CD4-positive, alpha-beta T cell treated with Interleukin-10 for 1 hour (primary cell): Measurements from ENCODE around the gene OMA1.
"Not testable (repeated sequence)": the region's sequence is repeated elsewhere in the genome, so short reads cannot be mapped to it uniquely, and the experiment has no call there.

Experiments used
- DNase-seq: peaks from one replicate; pipeline ENCODE4 v3.0.0-alpha.2; 2020

Gene OMA1

DNA sequence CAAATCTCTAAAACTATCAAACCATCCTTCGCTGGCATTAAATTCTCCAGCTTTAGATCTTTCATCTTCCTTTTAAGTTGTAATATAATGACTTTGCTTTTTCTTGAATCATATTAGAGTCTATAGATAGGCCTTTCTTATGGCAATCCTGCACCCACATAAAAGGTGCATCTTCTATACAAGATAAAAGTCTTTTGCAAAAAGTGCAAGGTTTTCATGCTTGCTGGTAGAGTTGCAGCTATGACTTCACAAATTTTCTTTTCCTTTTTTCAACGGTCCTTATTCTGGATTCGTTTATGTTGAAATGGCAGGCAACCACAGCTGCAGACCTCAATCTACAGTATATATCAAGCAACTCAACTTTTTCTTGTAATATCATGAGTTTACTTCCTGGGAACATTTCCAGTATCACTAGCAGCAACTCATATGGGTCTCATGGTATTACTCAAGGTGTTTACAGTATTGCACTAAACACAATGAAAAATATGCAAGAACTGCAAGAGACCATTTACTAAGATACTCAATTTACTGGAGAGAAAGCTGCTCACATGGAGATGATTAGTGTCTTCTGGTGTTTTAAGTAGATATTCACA lies 22.1 kb downstream of the OMA1 start:
- no peak for DNase-seq

DNA sequence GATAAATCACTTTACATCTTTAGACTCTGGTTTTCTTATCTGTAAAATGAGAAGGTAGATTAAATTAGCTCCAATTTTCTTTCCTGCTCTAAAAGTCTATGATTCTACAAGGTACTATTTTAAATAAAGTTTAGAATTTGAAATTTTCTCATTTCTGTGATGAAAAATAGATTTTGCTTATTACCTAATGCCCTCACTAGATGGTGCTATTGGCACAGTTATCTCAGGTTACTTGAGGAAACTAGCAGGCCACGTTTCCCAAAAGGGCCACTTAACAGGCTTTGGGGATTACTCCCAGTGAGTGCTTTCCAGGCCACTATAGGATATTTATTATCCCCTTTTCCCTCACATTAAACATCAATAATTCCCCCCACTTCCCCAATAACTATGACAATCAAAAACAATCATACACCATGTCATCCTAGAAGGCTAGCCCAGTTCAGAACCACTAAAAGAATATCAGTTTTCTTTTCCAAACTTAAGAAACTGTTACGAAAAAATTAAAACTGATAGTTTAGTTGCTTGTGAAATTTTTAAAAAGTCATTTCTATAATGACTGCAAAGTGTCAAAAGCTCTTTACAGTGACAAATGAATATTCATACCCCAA lies 30.6 kb downstream of the OMA1 start:
- DNase-seq: peak; percentile 71

DNA sequence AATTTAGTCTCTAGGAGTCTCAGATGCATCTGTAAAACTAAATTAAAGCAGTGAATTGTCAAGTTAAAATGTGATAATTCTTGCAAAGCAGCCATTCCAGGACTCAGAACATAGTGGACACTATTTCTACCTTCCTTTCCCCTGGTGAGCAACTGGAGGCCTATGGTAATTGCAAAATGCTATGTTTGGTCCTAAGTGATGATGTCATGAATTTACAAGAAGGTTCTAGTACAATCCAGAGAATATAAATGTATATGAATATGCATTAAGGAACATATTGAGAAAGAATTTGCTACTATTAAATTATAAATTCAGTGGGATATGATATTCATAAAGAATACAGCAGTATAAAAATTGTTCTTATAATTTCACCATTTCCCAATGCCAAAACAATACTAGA lies 32.6 kb downstream of the OMA1 start:
- no peak for DNase-seq

DNA sequence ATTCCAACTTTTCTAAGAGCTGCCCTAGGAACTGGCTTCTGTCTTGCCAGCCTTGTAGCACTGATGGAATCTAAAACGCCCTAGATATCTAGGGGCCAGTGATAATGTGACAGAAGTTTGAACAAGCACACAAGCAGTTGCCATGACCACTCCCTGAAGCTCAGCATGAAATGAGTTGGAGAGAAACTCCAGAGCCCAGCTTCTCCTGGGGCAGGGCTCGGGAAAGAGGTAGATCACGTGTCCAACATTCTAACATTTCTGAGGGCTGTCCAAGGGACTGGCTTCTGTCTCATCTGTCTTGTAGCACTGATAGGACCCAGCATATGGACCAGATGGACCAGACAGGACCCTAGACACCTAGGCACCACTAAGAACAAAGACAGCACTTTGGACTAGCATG lies 37.9 kb downstream of the OMA1 start:
- no peak for DNase-seq

DNA sequence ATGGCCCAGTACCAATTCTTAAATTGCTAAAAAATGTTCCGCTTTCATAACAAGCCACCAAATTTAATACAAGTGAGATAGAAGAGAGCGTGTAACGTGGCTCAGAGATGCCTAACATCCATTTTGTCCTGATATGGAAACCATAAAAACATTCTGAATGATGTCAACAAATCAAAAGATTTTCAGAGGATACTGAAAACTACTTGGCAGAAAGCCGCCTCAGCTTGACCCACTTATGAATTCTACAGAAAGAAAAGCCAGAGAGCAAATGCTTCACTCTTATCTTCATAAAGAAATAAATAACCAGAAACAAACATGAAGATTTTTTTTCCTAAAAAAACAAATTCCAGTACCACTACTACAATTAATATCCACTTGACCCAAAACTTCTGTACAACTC lies 41.2 kb downstream of the OMA1 start:
- DNase-seq: no peak

DNA sequence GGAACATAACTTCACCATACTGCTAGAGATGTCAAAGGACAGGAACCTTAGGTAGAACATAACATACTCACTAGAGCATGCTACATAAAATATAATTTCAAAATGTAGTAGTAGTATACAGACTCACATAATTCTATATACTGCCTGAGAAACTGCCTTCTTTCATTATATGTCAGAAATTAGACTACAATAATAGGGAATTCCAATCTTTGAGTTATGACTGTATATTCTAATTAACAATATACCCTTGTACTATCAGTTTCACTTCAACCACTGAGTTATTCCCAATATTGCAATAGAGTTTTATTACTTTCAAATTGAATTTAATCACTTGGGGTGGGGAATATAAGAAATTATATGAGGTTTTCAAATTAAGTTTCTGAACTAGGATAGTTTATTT lies 44.0 kb downstream of the OMA1 start:
- no peak for DNase-seq

DNA sequence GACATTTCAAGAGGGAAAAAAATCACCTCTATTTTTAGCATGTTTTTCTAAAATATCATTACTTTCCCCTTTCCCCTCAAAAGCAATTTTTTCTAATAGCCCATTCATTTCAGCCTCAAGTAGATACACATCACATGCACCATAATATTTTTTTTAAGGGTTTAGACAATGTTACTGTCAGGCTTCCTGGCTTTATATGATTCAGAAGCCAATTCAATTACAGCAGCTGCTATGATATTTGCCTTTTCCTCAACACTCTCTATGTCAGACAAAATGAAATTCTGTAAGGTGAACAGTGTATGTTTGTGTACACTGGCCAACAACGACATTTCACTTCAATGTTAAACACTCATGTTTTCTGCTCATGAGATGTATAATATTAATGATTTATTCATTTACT lies 46.5 kb downstream of the OMA1 start:
- no peak for DNase-seq

DNA sequence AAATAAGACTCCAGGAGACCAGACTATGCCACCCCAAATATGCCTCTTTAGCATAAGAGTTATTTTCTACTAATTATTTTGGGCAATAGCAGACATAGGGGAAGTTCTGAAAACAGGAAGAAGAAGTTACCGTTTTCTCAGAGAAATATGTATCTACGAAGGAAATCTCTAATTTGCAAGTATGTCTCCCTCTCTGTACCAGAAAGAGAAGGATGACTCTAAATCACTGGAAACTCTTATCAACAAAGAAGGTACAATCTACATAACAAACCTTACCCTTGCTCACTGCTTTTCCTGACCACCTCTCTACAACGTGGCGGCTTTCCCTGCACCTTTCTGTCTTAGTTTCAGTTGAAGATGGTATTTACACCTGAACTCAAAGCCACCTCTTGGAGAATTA lies 49.0 kb downstream of the OMA1 start:
- no peak for DNase-seq

DNA sequence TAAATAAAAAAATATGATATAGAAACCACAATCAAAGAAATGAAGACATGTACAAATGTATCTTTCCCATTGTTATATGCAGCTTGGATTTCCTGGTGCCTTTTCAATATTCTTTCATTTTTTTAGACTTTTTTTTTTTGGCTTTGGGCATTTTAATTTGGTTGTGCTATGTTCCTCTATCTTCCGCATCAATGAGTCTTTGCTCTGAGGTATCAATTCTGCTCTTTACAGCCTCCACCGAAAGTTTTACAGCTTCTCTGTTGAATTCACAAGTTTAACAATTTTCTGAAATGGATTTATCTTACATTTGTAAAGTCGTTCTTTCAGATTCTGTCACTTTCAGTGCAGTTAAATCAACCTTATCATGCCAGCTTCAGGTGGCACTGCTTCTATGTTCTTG lies 50.5 kb downstream of the OMA1 start:
- no peak for DNase-seq

DNA sequence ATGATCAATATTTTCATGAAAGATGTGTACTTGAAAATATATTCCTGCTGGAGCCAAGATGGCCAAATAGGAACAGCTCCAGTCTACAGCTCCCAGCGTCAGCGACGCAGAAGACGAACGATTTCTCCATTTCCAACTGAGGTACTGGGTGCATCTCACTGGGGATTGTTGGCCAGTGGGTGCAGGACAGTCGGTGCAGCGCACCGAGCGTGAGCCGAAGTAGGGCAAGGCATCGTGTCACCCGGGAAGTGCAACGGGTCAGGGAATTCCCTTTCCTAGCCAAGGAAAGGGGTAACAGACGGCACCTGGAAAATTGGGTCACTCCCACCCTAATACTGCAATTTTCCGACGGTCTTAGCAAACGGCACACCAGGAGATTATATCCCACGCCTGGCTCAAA lies 57.6 kb downstream of the OMA1 start:
- not testable (repeated sequence) for DNase-seq

DNA sequence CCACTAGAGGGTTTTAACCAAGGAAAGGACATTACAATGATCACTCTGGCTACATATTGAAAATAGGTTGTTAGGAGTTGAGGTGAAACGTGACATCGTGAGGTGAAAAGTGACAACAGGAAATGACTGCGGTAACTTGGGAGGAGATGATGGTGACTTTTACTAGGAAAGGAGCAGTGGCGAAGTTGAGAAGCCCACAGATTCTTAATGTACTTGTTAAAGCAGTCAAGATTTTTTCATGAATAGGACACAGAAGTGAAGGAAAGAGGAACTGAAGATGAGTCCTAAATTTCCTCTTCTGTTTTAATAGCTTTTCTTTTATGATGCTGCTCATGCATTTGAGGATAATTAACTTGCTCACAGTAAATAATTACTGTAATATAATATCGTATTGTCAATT lies 59.5 kb downstream of the OMA1 start:
- no peak for DNase-seq

DNA sequence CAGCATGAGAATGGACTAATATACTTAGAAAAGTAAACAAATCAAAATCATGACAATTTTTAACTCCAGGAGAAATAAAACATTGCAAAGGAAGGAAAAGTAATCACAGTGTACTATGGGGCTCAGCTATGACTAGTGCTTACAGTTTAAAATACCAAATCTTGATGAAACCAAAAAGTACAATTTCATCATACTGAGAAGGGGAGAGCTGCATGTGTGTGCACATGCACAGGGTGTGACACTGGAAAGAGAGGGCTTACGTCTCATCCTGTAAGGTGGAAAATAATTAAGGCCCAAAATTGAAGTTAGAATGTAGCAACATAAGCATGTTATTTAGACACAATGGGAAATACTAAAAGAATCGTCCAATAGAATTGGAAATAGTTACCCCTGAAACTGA lies 64.6 kb downstream of the OMA1 start:
- DNase-seq: no peak

DNA sequence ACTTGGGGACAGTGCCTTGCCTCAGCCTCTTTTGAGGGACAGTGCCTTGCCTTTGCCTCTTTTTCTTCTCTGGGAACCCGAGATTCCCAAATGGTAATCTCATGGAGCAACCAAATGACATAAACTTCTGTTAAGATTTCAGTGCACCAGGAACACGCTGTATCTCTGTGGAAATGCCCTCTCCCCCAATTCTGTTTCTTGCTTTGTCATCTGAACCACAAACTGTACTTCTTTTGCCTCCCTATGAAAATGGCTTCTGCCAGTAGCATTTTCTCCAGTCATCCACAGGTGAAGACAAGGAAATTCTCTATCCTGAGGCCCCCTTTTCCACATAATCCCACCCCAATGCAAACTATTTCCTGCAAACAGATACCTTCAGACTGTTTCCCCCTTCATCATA lies 66.3 kb downstream of the OMA1 start:
- no peak for DNase-seq

DNA sequence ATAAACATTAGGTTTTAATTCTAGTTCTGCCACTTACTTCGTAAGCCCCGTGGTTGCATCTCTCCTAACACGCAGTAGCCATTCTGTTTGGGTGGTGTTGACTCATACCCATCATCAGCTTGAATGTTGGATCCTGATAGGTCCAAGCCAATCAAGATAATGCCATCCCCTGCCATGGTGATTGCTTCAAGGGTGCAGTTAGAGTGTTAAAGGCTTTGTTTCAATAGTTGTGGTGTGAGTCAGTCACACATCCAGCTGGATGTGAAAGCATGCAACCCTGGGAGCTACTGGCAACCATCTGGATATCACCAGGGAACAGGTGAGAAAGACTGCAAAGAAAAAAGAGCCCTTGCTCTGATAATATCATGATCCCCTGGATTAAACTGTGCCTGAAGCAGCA lies 69.1 kb downstream of the OMA1 start:
- no peak for DNase-seq

DNA sequence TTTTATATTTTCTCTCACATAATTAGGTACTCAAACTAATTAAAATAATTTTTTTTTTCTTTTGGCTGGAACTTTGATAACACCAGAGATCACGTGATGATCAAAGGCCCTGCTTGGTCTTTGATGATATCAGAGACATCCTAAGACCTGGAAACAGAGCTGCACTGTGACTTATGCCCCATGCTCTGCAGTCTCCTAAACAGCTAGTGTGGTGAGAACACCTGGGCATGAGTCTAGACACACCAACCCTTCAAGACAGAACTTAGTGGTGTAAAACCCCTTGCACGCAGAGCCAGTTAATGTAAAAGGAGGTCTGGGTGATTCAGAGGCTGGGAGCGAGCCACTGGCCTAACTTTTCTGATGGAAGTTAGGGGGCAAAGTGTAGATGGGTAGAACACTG lies 70.3 kb downstream of the OMA1 start:
- DNase-seq: no peak

DNA sequence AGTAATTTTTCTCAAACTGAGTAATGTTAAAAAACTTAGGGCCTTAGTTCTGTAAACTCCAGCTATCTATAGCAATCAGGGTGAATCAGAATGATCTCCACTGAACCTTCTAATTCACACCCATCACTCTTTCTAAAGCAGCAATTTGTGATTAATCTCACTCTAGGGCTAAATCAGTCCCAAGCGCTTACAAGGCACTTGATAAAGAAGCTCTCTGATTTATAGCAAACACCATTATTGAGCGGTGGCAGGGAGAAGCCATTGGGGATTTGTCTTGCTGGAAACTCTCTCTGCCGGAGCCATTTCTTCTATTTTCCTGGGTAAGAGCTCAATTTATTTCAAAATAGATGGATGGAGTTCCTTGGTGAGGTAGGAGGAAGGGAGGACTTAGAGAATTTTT lies 77.0 kb downstream of the OMA1 start:
- DNase-seq: no peak

DNA sequence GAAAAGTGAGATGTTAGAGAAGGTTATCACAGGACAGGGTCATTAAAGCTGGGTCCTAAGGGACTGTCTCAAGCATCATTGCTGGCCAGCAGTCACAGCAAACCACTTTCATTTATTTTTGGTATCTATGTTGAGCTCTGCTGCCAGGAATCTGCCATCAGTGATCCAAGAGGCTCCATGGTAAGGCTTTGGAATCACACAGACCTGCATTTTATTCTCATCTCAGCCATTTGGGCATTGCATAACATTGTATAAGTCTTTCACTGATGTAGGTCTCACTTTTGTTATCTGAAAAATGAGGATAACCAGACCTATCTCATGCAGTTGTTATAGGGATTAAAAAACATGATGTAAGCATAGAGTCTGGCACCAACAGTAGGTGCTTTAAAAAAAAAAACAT lies 77.5 kb downstream of the OMA1 start:
- no peak for DNase-seq

DNA sequence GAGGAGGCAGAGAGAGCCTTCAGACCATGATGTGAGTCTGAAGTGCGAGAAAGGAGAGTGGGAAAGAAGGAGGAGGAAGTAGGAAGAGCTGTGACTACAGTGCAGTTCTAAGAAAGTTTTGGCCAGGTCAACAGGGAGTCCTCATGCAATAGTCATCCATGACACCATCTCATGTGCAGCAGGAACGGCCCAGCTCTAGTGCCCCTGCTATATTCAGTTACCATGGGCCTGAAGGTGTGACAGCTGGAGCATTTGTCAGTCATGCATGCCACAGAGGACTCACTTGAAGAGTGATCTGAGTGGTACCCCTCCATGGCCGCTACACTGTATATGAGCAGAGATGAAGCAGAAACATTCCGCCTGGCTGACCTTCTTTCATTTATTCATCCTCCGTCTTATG lies 77.9 kb downstream of the OMA1 start:
- no peak for DNase-seq

DNA sequence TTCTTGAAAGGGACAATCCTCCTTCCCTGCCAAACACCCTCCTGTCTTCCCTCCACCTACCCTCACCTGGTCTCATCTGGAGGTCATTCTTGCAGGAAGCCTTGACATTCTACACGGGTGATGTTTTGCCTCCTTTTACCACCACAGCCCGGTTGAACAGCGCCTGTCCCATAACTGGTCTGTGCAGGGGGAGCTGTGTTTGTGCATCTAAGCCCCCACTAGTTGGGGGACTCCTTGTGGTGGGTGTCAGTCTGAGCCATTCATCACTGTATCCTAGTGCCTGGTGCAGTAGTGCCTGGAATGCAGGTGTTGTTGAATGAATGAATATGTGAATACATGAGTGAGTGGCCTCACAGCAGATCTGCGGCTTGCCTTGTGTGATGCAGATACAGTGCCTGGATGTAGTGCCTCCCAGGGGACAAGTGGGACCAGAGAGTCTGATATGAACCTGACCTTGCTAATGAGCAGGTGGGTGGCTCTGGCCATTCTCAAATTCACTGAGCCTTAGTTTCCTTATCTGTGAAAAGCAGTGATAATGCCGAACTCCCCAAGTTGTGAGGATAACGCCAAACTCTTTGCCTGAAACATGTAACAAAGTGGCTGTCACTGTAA lies 79.8 kb downstream of the OMA1 start:
- no peak for DNase-seq

DNA sequence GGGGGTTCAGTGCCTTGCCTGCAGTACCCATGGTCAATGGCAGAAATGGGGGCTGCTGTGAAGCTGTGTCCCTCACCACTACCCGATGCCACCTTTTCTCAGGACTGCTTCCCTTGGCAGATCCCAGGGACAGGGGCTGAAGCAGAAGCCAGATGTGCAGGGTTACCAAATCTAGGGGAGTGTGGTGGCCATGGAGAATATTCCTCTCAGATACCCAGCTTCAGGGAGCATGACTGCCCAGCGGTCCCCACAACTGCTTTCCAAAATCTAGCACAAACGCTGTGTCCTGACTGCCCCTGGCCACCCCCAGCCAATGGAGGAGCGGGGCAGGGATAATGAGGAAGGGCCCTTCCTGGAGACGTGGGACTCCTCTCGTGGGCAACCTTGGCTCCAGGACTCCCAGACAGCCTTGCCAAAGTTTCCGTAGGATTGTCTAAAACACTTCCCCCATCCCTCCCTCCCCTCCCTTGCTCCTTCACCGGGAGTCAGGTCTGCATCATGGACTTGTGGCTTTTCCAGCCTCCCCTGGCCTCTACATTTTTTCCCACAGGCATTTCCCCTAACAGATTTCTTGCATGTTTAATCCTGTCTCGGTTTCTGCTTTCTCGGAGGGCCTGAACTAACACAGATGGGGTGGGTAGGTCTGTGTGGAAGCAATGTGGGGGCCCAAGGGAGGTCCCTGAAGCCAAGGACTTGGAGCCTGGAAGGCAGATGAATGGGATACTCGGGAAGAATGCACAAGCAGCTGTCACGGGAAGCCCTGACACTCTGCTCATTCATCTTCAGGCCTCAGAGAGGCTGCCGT lies 80.5 kb downstream of the OMA1 start:
- no peak for DNase-seq

DNA sequence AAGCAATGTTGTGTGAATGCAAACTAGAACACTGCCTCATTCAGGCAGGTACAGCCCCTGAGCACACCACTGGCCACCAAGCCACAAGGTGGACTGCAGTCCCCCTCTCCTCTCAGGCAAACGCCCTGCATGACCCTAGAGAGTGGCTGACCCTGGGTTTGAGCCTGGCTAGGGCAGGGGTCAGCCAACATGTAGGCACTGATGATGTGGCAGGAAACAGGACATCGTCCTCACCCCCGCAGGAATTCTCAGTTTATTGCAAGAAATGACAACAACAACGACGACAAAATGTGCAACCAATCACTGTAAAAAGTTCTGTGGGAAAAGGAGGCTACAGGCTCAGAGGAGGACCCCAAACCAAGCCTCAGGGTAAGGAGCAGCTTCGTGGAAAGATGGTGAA lies 81.3 kb downstream of the OMA1 start:
- no peak for DNase-seq

DNA sequence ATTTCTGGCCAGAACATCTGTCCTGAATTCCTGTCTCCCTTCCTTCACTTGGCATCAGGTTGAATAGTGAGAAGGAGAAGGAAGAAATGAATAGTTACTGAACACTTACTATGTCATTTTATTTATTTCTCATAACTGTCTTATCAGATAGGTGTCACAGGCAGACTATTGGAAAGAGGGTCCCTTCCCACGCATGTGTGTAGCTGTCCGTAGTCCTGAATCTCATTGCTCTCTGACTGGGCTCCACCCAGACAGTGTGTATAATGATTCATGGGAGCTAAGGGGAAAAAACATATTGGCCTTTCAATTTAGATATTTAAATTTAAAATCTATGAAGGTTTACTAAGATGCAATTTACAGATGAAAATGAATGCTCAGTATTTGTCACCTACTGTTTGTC lies 86.1 kb downstream of the OMA1 start:
- no peak for DNase-seq

DNA sequence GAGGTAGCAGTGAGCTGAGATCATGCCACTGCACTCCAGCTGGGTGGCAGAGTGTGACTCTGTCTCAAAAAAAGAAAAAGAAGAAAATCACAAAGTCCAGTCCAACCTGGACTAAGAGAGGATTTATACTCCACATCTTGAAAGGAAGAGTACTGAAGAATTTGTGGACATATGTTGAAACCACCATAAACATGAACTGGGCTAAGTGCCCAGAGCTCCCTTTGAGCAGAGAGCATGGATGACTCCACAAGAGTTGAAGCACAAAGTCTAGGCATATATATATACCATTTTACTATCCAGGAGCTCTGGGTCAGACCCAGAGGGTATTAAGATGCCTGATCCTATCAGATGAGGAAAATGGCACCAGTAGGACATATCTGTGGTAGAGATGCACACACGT lies 86.6 kb downstream of the OMA1 start:
- no peak for DNase-seq

DNA sequence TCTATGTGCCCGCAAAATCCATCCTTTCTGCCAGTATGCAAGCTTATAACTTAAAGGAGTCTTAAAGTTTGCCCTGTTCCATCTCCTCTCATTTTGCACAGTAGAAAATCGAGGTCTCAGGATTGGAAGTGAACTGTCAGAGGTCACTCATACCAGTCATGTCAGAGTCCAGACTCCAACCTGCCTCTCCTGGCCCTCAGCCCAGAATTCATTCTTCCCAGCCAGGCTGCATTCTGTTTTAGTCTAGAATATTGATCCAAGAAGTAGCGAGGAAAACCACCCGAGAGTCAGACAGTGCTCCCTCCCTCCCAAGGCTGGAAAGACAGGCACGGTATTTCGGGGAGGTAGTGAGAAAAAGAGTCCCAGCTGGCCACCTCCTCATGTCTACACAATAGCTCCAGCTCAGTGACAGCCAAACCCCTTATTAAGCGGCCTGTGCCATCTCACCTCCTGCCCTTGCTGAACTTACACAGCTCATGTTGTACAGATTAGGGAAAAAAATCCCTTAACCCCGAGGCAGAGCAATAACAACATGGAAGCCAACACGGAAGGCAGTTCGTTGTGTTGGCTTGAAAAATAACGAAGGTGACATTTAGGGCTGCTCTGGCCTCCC lies 89.4 kb downstream of the OMA1 start:
- no peak for DNase-seq
